GM12878 (cell line): ENCODE results near the gene IDH3B. TPM values are rescaled to one million over a fixed set of nuclear protein-coding genes. Genes with fewer than 3 reads are reported as not detected.

ENCODE experiments used
- CHD1 ChIP-seq: IDR thresholded peaks from 2 replicates; pipeline ENCODE4 v1.6.1; 2012; ENCODE audit warnings: low read depth, low read length, improper control_type of control experiment
- CUX1 ChIP-seq: IDR thresholded peaks from 2 replicates; pipeline ENCODE4 v1.6.1; 2012; ENCODE audit warnings: improper control_type of control experiment, low read depth, low read length; ENCODE audit not compliant: insufficient replicate concordance
- DPF2 ChIP-seq: fragments of 450-650 bp; IDR thresholded peaks from 2 replicates; pipeline ENCODE4 v1.6.1; 2017; ENCODE audit warnings: mild to moderate bottlenecking
- FOXK2 ChIP-seq: fragments of 450-650 bp; IDR thresholded peaks from 2 replicates; pipeline ENCODE4 v1.6.1; 2017; ENCODE audit warnings: mild to moderate bottlenecking, moderate library complexity
- GATAD2B ChIP-seq: fragments of 450-650 bp; conservative IDR thresholded peaks from 2 replicates; pipeline ENCODE4 v1.6.1; 2017; ENCODE audit warnings: low read depth, mild to moderate bottlenecking, moderate library complexity
- HCFC1 ChIP-seq: fragments of 150-350 bp; IDR thresholded peaks from 2 replicates; pipeline ENCODE4 v1.6.1; 2014; ENCODE audit warnings: low read length
- HDGF ChIP-seq: fragments of 450-650 bp; IDR thresholded peaks from 2 replicates; pipeline ENCODE4 v1.6.1; 2016; ENCODE audit warnings: antibody characterized with exemption
- MTA2 ChIP-seq: fragments of 450-650 bp; IDR thresholded peaks from 2 replicates; pipeline ENCODE4 v1.6.1; 2016; ENCODE audit warnings: low read depth, mild to moderate bottlenecking, moderate library complexity
- NFIC ChIP-seq: IDR thresholded peaks from 2 replicates; pipeline ENCODE4 v1.6.1; 2012; ENCODE audit warnings: low read depth, mild to moderate bottlenecking, inconsistent platforms, low read length, moderate library complexity
- PAX8 ChIP-seq: fragments of 450-650 bp; IDR thresholded peaks from 2 replicates; pipeline ENCODE4 v1.6.1; 2017; ENCODE audit warnings: mild to moderate bottlenecking, moderate library complexity
- PKNOX1 ChIP-seq: fragments of 450-650 bp; IDR thresholded peaks from 2 replicates; pipeline ENCODE4 v1.6.1; 2016; ENCODE audit warnings: mild to moderate bottlenecking
- POLR2A ChIP-seq: IDR thresholded peaks from 2 replicates; pipeline ENCODE4 v1.6.1; 2011; ENCODE audit warnings: low read depth, mild to moderate bottlenecking, low read length
- RELA ChIP-seq: fragments of 450-650 bp; IDR thresholded peaks from 2 replicates; pipeline ENCODE4 v1.8.0; 2014; ENCODE audit warnings: borderline replicate concordance; ENCODE audit not compliant: partially characterized antibody
- SMARCA5 ChIP-seq: fragments of 450-650 bp; IDR thresholded peaks from 2 replicates; pipeline ENCODE4 v1.6.1; 2017; ENCODE audit warnings: mild to moderate bottlenecking
- SP1 ChIP-seq: IDR thresholded peaks from one replicate; pipeline ENCODE4 v1.6.1; 2011; ENCODE audit warnings: low read depth, low read length
- TAF1 ChIP-seq: IDR thresholded peaks from 2 replicates; pipeline ENCODE4 v1.6.1; 2011; ENCODE audit warnings: mild to moderate bottlenecking, low read depth, low read length, borderline replicate concordance
- TCF12 ChIP-seq: IDR thresholded peaks from 2 replicates; pipeline ENCODE4 v1.6.1; 2011; ENCODE audit warnings: low read depth, mild to moderate bottlenecking, low read length
- USF2 ChIP-seq: IDR thresholded peaks from 2 replicates; pipeline ENCODE4 v1.6.1; 2011; ENCODE audit warnings: low read depth, low read length, improper control_type of control experiment, borderline replicate concordance
- YBX1 ChIP-seq: fragments of 450-650 bp; IDR thresholded peaks from 2 replicates; pipeline ENCODE4 v1.6.1; 2016; ENCODE audit warnings: antibody characterized with exemption
- ZNF687 ChIP-seq: fragments of 450-650 bp; IDR thresholded peaks from 2 replicates; pipeline ENCODE4 v1.6.1; 2017; ENCODE audit warnings: mild to moderate bottlenecking, moderate library complexity
- polyA plus RNA-seq, 11 experiments: library from polyadenylated mRNA; depleted of rRNA in 4 of 11; unstranded in 6 of 11; stranded (reverse) in 5 of 11; fragments of >200 nt; fragmentation: Nextera tagmentation in 4 of 11; fragmentation: Illumina TruSeq in 1 of 11; extraction: Ambion mirVana in 4 of 11; extraction: Trizol in 1 of 11; gene quantifications; 1 replicate in 1 of 11; 2 replicates in 10 of 11; pipeline versions ENCODE4 v1.2.1 to v1.2.3, GENCODE V29; 2011 to 2016; ENCODE audit warnings: inconsistent platforms in 2 of 11, missing spikeins in 2 of 11, low read depth in 1 of 11
- total RNA-seq, 4 experiments: library from RNA; depleted of rRNA in 3 of 4; stranded (reverse); fragments of >200 nt in 3 of 4; fragmentation: Illumina TruSeq in 1 of 4; extraction: Trizol in 1 of 4; gene quantifications; 2 replicates each; pipeline versions ENCODE4 v1.2.1 to v1.2.3, GENCODE V29; 2013 to 2021

Gene IDH3B
- total and polyA plus RNA-seq, 10 of the 15 experiments (the other 5 are each of a cell fraction or from before 2014, with no cell fraction given), result 65.3 to 177 (median 121) TPM

DNA sequence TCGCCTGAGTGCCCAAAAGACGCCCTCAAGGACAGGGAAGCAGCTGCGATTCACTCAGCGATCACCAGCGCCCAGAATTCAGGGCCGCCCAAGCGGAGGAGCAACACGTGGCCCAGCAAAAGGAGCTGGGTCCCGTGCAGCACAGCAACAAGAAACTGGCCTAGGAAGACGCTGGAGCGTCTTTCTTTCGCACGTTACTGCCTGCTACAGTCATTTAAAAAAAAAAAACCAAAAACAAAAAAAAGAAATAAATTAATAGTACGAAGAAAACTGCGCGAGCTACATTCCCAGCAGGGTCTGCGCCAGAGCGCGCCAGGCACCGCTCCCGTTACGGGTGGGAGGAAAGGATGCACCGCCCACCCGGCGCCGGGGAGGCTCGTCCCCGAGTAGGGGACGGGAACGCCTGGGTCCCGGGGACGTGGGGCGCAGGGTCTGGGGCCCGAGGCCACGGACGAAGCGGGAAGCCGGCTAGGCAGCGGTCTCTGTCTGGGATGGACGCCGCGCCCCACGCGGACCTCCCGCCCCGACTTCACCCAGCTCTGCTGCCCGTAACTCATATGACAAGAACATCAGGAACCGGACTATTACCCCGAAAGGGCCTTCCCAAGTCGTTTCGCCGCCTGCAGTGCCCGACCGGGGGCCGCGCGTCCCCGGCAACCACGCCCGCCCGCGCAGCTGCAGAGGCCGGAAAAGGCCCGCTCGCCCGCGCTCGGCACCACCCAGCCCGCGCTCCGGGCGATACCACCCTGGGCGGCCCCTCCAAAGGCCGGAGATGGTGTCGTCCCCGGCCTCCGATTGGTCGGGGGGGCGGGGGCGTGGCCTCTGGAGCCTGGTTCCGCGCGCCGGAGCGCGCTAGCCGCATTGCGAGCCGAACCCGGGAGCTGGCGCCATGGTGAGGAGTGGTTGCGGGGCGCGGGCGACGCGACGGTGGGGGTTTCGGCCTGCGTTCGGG lies 12.0 kb downstream of the IDH3B start, which contains the start of gene NOP56 (continued):
- peak; percentile 46 for TF ChIP-seq RELA
- peak; percentile 98 for TF ChIP-seq TAF1
- no peak for TF ChIP-seq PAX8
- TF ChIP-seq MTA2, result no peak
- TF ChIP-seq USF2, result no peak; the same call in 1 of the 2 replicates
- TF ChIP-seq SP1, result peak; percentile 36
- TF ChIP-seq HCFC1, result peak; percentile 23
- 0 out of 2 replicates have a peak, but pooled peaks have one; percentile 42 for TF ChIP-seq HDGF
- peak; percentile 98 for TF ChIP-seq CHD1
- peak; percentile 5; the same call in 1 of the 2 replicates for TF ChIP-seq ZNF687
- no peak for TF ChIP-seq CUX1
- no peak for TF ChIP-seq PKNOX1
- TF ChIP-seq GATAD2B, result peak; percentile 63; the same call in 1 of the 2 replicates
- TF ChIP-seq NFIC, result no peak; the same call in 1 of the 2 replicates
- TF ChIP-seq FOXK2, result peak; percentile 95
- peak; percentile 65 for TF ChIP-seq TCF12
- TF ChIP-seq POLR2A, result peak; percentile 100
- peak; percentile 74; the same call in 1 of the 2 replicates for TF ChIP-seq DPF2
- no peak for TF ChIP-seq YBX1
- TF ChIP-seq SMARCA5, result 0 out of 2 replicates have a peak, but pooled peaks have one; percentile 23
